Bronchial epithelial cell (primary cell): ENCODE results near the gene NAP1L1. TPM values are rescaled to one million over a fixed set of nuclear protein-coding genes. Genes with fewer than 3 reads are reported as not detected.

Experiments used
- DNase-seq: peaks from one replicate; pipeline ENCODE4 v3.0.0-alpha.2; 2010; ENCODE audit warnings: low read depth
- FAIRE-seq: peaks from 2 replicates; lab custom pipeline; 2011; peaks lifted over from hg19 to GRCh38; lab: Jason Lieb, UNC
- H3K27me3 ChIP-seq: 2 replicates; pipeline ENCODE4 v1.5.1; 2011; ENCODE audit warnings: low read length; ENCODE audit not compliant: control insufficient read depth, insufficient read depth
- H3K36me3 ChIP-seq: 2 replicates; pipeline ENCODE4 v1.5.1; 2011; ENCODE audit warnings: low read length; ENCODE audit not compliant: control insufficient read depth, insufficient read depth
- H3K4me3 ChIP-seq: 2 replicates; pipeline ENCODE4 v1.5.1; 2011; ENCODE audit warnings: mild to moderate bottlenecking, low read depth, low read length, control low read depth
- CTCF ChIP-seq: IDR thresholded peaks from 2 replicates; pipeline ENCODE4 v1.5.1; 2011; ENCODE audit warnings: mild to moderate bottlenecking, moderate library complexity, low read length, control low read depth, inconsistent platforms; ENCODE audit not compliant: insufficient read depth, severe bottlenecking
- total RNA-seq: library from RNA; depleted of rRNA; stranded (reverse); fragments of >200 nt; gene quantifications from 2 replicates; pipeline ENCODE4 v1.2.1, GENCODE V29; 2014

Gene NAP1L1
- total RNA-seq, 1 donor from 2014 or later = 166 TPM

- DNase-seq = peak; percentile 62
- Histone ChIP-seq H3K4me3 (no peak overlapping the region), H3K36me3 (peaks cover 4% of the 10 kb centered on the region), H3K27me3 (no peaks in the 10 kb centered on the region)
- no peak for TF ChIP-seq CTCF
- no peak for FAIRE-seq
Measured at GRCh38 chr12:76026643-76027063, 57.8 kb downstream of the NAP1L1 start.

- DNase-seq = peak; percentile 63
- Histone ChIP-seq H3K36me3 (peaks cover 4% of the 10 kb centered on the region), H3K4me3 (no peak overlapping the region), H3K27me3 (no peaks in the 10 kb centered on the region)
- TF ChIP-seq CTCF = no peak
- FAIRE-seq = no peak
Measured at GRCh38 chr12:76025601-76026575, 58.6 kb downstream of the NAP1L1 start.

GRCh38 chr12:76024942-76025600 is 59.4 kb downstream of the NAP1L1 start:
- DNase-seq (peak; percentile 83), FAIRE-seq (no peak)
- H3K4me3 ChIP-seq = no peak overlapping the region
- peaks cover under 1% of the 10 kb centered on the region for H3K36me3 ChIP-seq
- no peaks in the 10 kb centered on the region for H3K27me3 ChIP-seq
- no peak for TF ChIP-seq CTCF

GRCh38 chr12:76024102-76024781 is 60.2 kb downstream of the NAP1L1 start:
- Histone ChIP-seq H3K27me3 (no peaks in the 10 kb centered on the region), H3K36me3 (no peaks in the 10 kb centered on the region), H3K4me3 (no peak overlapping the region)
- TF ChIP-seq CTCF = no peak
- no peak for DNase-seq
- FAIRE-seq = no peak

GRCh38 chr12:76023069-76023690 is 61.3 kb downstream of the NAP1L1 start:
- H3K27me3 ChIP-seq = no peaks in the 10 kb centered on the region
- no peaks in the 10 kb centered on the region for H3K36me3 ChIP-seq
- TF ChIP-seq CTCF = no peak
- no peak for DNase-seq
- no peak overlapping the region for H3K4me3 ChIP-seq
- no peak for FAIRE-seq
